Osteocyte (in vitro differentiated cells): ENCODE data around the gene UHMK1. TPM values are rescaled to one million over a fixed set of nuclear protein-coding genes. Genes with fewer than 3 reads are reported as not detected.

Experiments used
- DNase-seq: peaks from one replicate; pipeline ENCODE4 v3.0.0; 2021; ENCODE audit warnings: mixed read lengths; ENCODE audit not compliant: unreplicated experiment; ENCODE audit errors: extremely low spot score
- H3K27ac Mint-ChIP-seq: one replicate; pipeline ENCODE4 v1.8.0; 2021; ENCODE audit warnings: mild to moderate bottlenecking, mixed read lengths; ENCODE audit not compliant: unreplicated experiment
- H3K27me3 Mint-ChIP-seq: one replicate; pipeline ENCODE4 v1.8.0; 2021; ENCODE audit warnings: mixed read lengths; ENCODE audit not compliant: unreplicated experiment
- H3K36me3 Mint-ChIP-seq: one replicate; pipeline ENCODE4 v1.8.0; 2021; ENCODE audit warnings: mixed read lengths; ENCODE audit not compliant: unreplicated experiment
- H3K4me1 Mint-ChIP-seq: one replicate; pipeline ENCODE4 v1.8.0; 2021; ENCODE audit warnings: mixed read lengths; ENCODE audit not compliant: unreplicated experiment
- H3K4me3 Mint-ChIP-seq: one replicate; pipeline ENCODE4 v1.8.0; 2021; ENCODE audit warnings: mild to moderate bottlenecking, moderate library complexity, mixed read lengths; ENCODE audit not compliant: unreplicated experiment
- H3K9me3 Mint-ChIP-seq: one replicate; pipeline ENCODE4 v1.8.0; 2021; ENCODE audit warnings: mixed read lengths; ENCODE audit not compliant: unreplicated experiment
- CTCF ChIP-seq: fragments of 200-600 bp; sonication (generic); IDR thresholded peaks from 2 replicates; pipeline ENCODE4 v1.5.0; 2021; ENCODE audit warnings: antibody characterized with exemption, mild to moderate bottlenecking, moderate library complexity
- total RNA-seq: library from RNA; stranded (reverse); gene quantifications from 2 replicates; pipeline ENCODE4 v1.2.1, GENCODE V29; 2021

Gene UHMK1
- total RNA-seq, 1 donor from 2014 or later: 29.3 TPM

GRCh38 chr1:162466797-162467196 is 30.8 kb upstream of the UHMK1 start:
- peaks cover 49% of the 10 kb centered on the region for H3K27me3 Mint-ChIP-seq
- TF ChIP-seq CTCF: no peak
- no peaks in the 10 kb centered on the region for H3K36me3 Mint-ChIP-seq
- H3K9me3 Mint-ChIP-seq: no peaks in the 10 kb centered on the region
- no peaks in the 10 kb centered on the region for H3K4me1 Mint-ChIP-seq
- H3K27ac Mint-ChIP-seq: no peak overlapping the region
- no peak overlapping the region for H3K4me3 Mint-ChIP-seq
- DNase-seq: no peak

GRCh38 chr1:162470216-162470615 is 27.4 kb upstream of the UHMK1 start:
- no peaks in the 10 kb centered on the region for H3K4me1 Mint-ChIP-seq
- H3K4me3 Mint-ChIP-seq: no peak overlapping the region
- H3K9me3 Mint-ChIP-seq: no peaks in the 10 kb centered on the region
- H3K36me3 Mint-ChIP-seq: no peaks in the 10 kb centered on the region
- no peak for DNase-seq
- peaks cover 29% of the 10 kb centered on the region for H3K27me3 Mint-ChIP-seq
- no peak overlapping the region for H3K27ac Mint-ChIP-seq
- no peak for TF ChIP-seq CTCF

GRCh38 chr1:162471290-162471853 is 26.2 kb upstream of the UHMK1 start:
- Mint-ChIP-seq H3K36me3 (no peaks in the 10 kb centered on the region), H3K27me3 (peaks cover 29% of the 10 kb centered on the region), H3K9me3 (no peaks in the 10 kb centered on the region), H3K27ac (no peak overlapping the region), H3K4me1 (no peaks in the 10 kb centered on the region), H3K4me3 (no peak overlapping the region)
- DNase-seq: no peak
- no peak for TF ChIP-seq CTCF

GRCh38 chr1:162475089-162475488 is 22.5 kb upstream of the UHMK1 start:
- Mint-ChIP-seq H3K27ac (no peak overlapping the region), H3K4me3 (no peak overlapping the region), H3K9me3 (peaks cover 3% of the 10 kb centered on the region), H3K36me3 (peaks cover 3% of the 10 kb centered on the region), H3K4me1 (no peaks in the 10 kb centered on the region), H3K27me3 (peaks cover 18% of the 10 kb centered on the region)
- TF ChIP-seq CTCF: no peak
- DNase-seq: no peak

DNA sequence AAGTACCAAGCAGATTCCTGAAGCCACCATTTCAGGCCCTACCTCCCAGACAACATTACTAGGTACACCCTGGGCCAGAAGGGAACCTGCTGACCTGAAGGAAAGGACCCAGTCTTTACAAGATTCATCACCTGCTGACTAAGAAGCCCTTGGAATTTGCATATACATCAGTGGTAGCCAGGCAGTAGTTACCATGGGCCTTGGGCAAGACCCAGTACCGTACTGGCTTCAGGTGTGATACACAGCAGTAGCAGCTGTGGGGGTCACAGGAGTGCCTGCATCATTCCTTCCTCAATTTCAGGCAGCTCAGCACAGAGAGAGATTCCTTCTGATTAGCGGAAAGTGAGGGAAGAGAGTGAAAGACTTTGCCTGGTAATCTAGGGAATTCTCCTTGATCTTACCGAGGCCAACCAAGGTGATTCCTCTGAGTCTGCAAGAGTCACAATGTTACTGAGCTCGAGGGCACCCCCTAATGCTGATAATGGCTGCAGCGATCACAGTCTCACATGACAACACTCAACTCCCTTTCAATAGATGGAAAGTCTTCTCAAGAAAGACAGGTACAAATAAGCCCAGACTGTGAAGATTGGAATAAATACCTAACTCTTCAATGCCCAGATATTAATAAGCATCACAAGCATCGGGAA is 22.0 kb upstream of the UHMK1 start:
- DNase-seq: no peak
- no peak overlapping the region for H3K27ac Mint-ChIP-seq
- no peak for TF ChIP-seq CTCF
- H3K4me3 Mint-ChIP-seq: no peak overlapping the region
- H3K27me3 Mint-ChIP-seq: peaks cover 13% of the 10 kb centered on the region
- H3K36me3 Mint-ChIP-seq: peaks cover 3% of the 10 kb centered on the region
- H3K4me1 Mint-ChIP-seq: no peaks in the 10 kb centered on the region
- H3K9me3 Mint-ChIP-seq: peaks cover 8% of the 10 kb centered on the region
